Thyroid gland (tissue), 4 donors: ENCODE results near the gene CHD6.

Source experiments
- POLR2A ChIP-seq, 2 donors: fragments of 450-650 bp; IDR thresholded peaks; one replicate each; pipeline ENCODE4 v1.6.1; 2017; ENCODE audit warnings: antibody characterized with exemption in 2 of 2, mild to moderate bottlenecking in 2 of 2, moderate library complexity in 1 of 2
- TF ChIP-seq, protein P1 (sequence below), 6 experiments: fragments of 200-600 bp in 3 of 6; fragments of 450-650 bp in 3 of 6; sonication (generic) in 3 of 6; IDR thresholded peaks; one replicate each; pipeline ENCODE4 v1.5.1; 2016 to 2019; ENCODE audit warnings: antibody characterized with exemption in 6 of 6, mild to moderate bottlenecking in 2 of 6, inconsistent platforms in 1 of 6, moderate library complexity in 1 of 6

DNA sequence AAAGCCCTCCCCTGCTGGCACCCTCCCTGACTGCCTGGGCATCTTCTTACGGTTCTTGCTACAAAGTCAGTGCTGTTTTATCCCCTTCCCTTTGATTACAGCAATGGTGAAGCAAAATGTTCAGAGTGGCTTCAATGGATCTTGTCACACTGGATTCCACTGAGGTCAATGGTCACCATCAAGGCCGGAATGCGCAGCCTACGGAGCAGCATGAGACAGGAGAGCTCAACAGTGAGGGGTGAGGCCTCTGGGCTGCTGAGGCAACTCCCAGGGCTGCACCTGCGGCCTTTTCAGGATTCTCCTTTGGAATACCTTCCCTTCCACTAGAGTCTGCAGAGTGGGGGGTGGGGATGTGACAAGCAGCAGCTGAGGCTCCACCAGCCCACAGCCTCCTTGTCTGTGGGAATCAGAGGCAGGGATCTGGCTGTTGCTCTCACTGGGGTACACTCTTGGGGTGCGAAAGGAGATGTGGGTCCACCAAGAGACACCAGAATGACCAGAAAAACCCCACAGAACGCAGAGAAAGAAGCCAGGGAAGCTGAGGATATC, 211.2 kb downstream of the CHD6 start:
- no peak for TF ChIP-seq POLR2A (IDR thresholded peaks at IDR 0.05)
- TF ChIP-seq, protein P1, sequence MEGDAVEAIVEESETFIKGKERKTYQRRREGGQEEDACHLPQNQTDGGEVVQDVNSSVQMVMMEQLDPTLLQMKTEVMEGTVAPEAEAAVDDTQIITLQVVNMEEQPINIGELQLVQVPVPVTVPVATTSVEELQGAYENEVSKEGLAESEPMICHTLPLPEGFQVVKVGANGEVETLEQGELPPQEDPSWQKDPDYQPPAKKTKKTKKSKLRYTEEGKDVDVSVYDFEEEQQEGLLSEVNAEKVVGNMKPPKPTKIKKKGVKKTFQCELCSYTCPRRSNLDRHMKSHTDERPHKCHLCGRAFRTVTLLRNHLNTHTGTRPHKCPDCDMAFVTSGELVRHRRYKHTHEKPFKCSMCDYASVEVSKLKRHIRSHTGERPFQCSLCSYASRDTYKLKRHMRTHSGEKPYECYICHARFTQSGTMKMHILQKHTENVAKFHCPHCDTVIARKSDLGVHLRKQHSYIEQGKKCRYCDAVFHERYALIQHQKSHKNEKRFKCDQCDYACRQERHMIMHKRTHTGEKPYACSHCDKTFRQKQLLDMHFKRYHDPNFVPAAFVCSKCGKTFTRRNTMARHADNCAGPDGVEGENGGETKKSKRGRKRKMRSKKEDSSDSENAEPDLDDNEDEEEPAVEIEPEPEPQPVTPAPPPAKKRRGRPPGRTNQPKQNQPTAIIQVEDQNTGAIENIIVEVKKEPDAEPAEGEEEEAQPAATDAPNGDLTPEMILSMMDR (IDR thresholded peaks at IDR 0.05) = no peak
